K562 (cell line): Measurements from ENCODE around the gene RPTOR. TPM values are rescaled to one million over a fixed set of nuclear protein-coding genes. Genes with fewer than 3 reads are reported as not detected.

Source experiments
- ATAC-seq: fragments of 200-7000 bp; cut with Tn5 transposase; 3 replicates; pipeline ENCODE4 v1.9.1; 2020; ENCODE audit warnings: moderate library complexity
- BruUV-seq: library from RNA; stranded (reverse); fragments of 400-500 nt; replicated peaks from 2 replicates; lab custom pipeline; 2021; lab: Mats Ljungman, UMichigan
- CTCF ChIA-PET: fragments of 300-600 bp; formaldehyde crosslinking; extraction: SDS; loops from one replicate; lab custom pipeline; 2021; ENCODE audit warnings: low intra/inter-chr PET ratio; lab: Yijun Ruan, JAX
- POLR2A ChIA-PET: fragments of 300-600, 350-650 bp; sonication (Branson Sonifier 250); formaldehyde crosslinking; extraction: SDS; loops from one replicate; lab custom pipeline; 2021; ENCODE audit warnings: antibody characterized with exemption, inconsistent platforms; lab: Yijun Ruan, JAX
- DNase-seq, 4 experiments: peaks; one replicate each; pipeline versions ENCODE4 v3.0.0 to v3.0.0-alpha.2; 2011 to 2018; ENCODE audit warnings: low spot score in 3 of 4, mixed read lengths in 3 of 4; ENCODE audit errors: extremely low read depth in 1 of 4
- FAIRE-seq: peaks from 2 replicates; lab custom pipeline; 2011; peaks lifted over from hg19 to GRCh38; lab: Jason Lieb, UNC
- H2AFZ ChIP-seq: 2 replicates; pipeline ENCODE4 v1.6.0; 2011; ENCODE audit warnings: low read depth, low read length, control low read depth, inconsistent platforms
- H3K27ac ChIP-seq: fragments of 200-600 bp; 3 replicates; pipeline ENCODE4 v1.8.0; 2011; ENCODE audit warnings: low read depth, mild to moderate bottlenecking, control low read depth, inconsistent platforms, low read length, moderate library complexity, mixed read lengths; ENCODE audit errors: extremely low read depth
- H3K27me3 ChIP-seq, 2 experiments: fragments of 300-600 bp in 1 of 2; 2 replicates in 1 of 2; 3 replicates in 1 of 2; pipeline versions ENCODE4 v1.6.0 to v1.8.0; 2011; ENCODE audit warnings: inconsistent platforms in 2 of 2, low read length in 2 of 2, mild to moderate bottlenecking in 1 of 2, mixed read lengths in 1 of 2, moderate library complexity in 1 of 2; ENCODE audit not compliant: control insufficient read depth in 2 of 2, insufficient read depth in 2 of 2
- H3K36me3 ChIP-seq: fragments of 300-600 bp; 3 replicates; pipeline ENCODE4 v1.8.0; 2011; ENCODE audit warnings: mild to moderate bottlenecking, low read length, inconsistent platforms; ENCODE audit not compliant: control insufficient read depth, insufficient read depth
- H3K4me1 ChIP-seq, 2 experiments: fragments of 200-600 bp in 1 of 2; replicated peaks in 1 of 2; 2 replicates in 1 of 2; 3 replicates in 1 of 2; pipeline versions ENCODE4 v1.5.1 to v1.8.0; 2011; ENCODE audit warnings: inconsistent platforms in 2 of 2, low read length in 2 of 2, mild to moderate bottlenecking in 1 of 2, mixed read lengths in 1 of 2, moderate library complexity in 1 of 2; ENCODE audit not compliant: control insufficient read depth in 2 of 2, insufficient read depth in 2 of 2
- H3K4me2 ChIP-seq: 2 replicates; pipeline ENCODE4 v1.6.1; 2011; ENCODE audit warnings: low read length, control low read depth, inconsistent platforms, mixed read lengths; ENCODE audit not compliant: insufficient read depth
- H3K4me3 ChIP-seq: fragments of 200-600 bp; sonication (generic), shearing (Covaris generic); 2 replicates; pipeline ENCODE4 v1.5.1; 2016; ENCODE audit warnings: control low read depth, inconsistent platforms
- H3K79me2 ChIP-seq: fragments of 200-600 bp; 3 replicates; pipeline ENCODE4 v1.8.0; 2011; ENCODE audit warnings: low read length, inconsistent platforms; ENCODE audit not compliant: control insufficient read depth, insufficient read depth
- H3K9ac ChIP-seq, 2 experiments: 2 replicates each; pipeline versions ENCODE4 v1.6.0 to v1.6.1; 2011; ENCODE audit warnings: low read depth in 2 of 2, low read length in 2 of 2, control low read depth in 1 of 2, inconsistent platforms in 1 of 2, mild to moderate bottlenecking in 1 of 2, mixed read lengths in 1 of 2; ENCODE audit not compliant: insufficient read depth in 1 of 2
- H3K9me1 ChIP-seq: one replicate; pipeline ENCODE4 v1.6.0; 2011; ENCODE audit warnings: inconsistent platforms, mild to moderate bottlenecking, low read length, moderate library complexity; ENCODE audit not compliant: control insufficient read depth, insufficient read depth
- H3K9me3 ChIP-seq: replicated peaks from 2 replicates; pipeline ENCODE4 v1.5.1; 2011; ENCODE audit warnings: low read depth, low read length, inconsistent platforms; ENCODE audit not compliant: control insufficient read depth, insufficient read depth
- H4K20me1 ChIP-seq: replicated peaks from 2 replicates; pipeline ENCODE4 v1.6.1; 2011; ENCODE audit warnings: low read length, inconsistent platforms, mixed read lengths; ENCODE audit not compliant: control insufficient read depth, insufficient read depth
- ADNP ChIP-seq: fragments of 200-800 bp; sonication (Bioruptor generic); IDR thresholded peaks from 2 replicates; pipeline ENCODE4 v1.6.1; 2016; ENCODE audit warnings: missing genetic modification characterization, missing compliant biosample characterization
- CBX1 ChIP-seq: sonication (generic); IDR thresholded peaks from 2 replicates; pipeline ENCODE4 v1.6.1; 2016; ENCODE audit warnings: antibody characterized with exemption, low read depth, mild to moderate bottlenecking
- CEBPZ ChIP-seq: fragments of 150-350 bp; IDR thresholded peaks from 2 replicates; pipeline ENCODE4 v1.6.1; 2014; ENCODE audit warnings: low read depth, mild to moderate bottlenecking, low read length, borderline replicate concordance
- E2F5 ChIP-seq: sonication (generic); formaldehyde crosslinking; IDR thresholded peaks from 2 replicates; pipeline ENCODE4 v1.8.0; 2022; ENCODE audit warnings: mild to moderate bottlenecking, missing genetic modification reagents
- PHTF2 ChIP-seq: fragments of 250-450 bp; sonication (Bioruptor Pico); IDR thresholded peaks from 2 replicates; pipeline ENCODE4 v1.5.0; 2021; ENCODE audit warnings: mild to moderate bottlenecking
- SRSF9 ChIP-seq: fragments of 200-400 bp; formaldehyde crosslinking; IDR thresholded peaks from 2 replicates; pipeline ENCODE4 v1.6.1; 2017; ENCODE audit warnings: low read depth, low read length, borderline replicate concordance
- YBX1 ChIP-seq: fragments of 450-650 bp; IDR thresholded peaks from 2 replicates; pipeline ENCODE4 v1.7.1; 2016; ENCODE audit warnings: mild to moderate bottlenecking
- ZNF584 ChIP-seq: fragments of 200-800 bp; sonication (Bioruptor generic); IDR thresholded peaks from 2 replicates; pipeline ENCODE4 v1.6.1; 2016; ENCODE audit warnings: low read depth, mild to moderate bottlenecking, missing genetic modification characterization, missing compliant biosample characterization
- ZNF655 ChIP-seq: fragments of 250-450 bp; sonication (Bioruptor Pico); IDR thresholded peaks from 2 replicates; pipeline ENCODE4 v1.5.0; 2021
- WGBS: fragments of 100-300 bp; shearing (Covaris generic); methylation state at CpG from one replicate; pipeline ENCODE4 v1.1.6; 2016; ENCODE audit warnings: low coverage, mixed read lengths; ENCODE audit not compliant: insufficient coverage; ENCODE audit errors: missing lambda C conversion rate; 5-methylcytosine and 5-hydroxymethylcytosine counted together
- in situ Hi-C: fragments of 300-500 bp; cut with MboI; formaldehyde crosslinking; loops from 4 replicates; pipeline ENCODE4 v1.15.0; 2018; ENCODE audit warnings: inconsistent platforms, mixed read lengths
- intact Hi-C: fragments of 100-400 bp; cut with micrococcal nuclease; formaldehyde crosslinking; loops from 2 replicates; pipeline ENCODE4 v1.14.2; 2022
- polyA plus RNA-seq, 8 experiments: library from polyadenylated mRNA; depleted of rRNA in 4 of 8; stranded (reverse) in 5 of 8; unstranded in 3 of 8; fragments of >200 nt; fragmentation: Nextera tagmentation in 2 of 8; fragmentation: Illumina TruSeq in 1 of 8; extraction: Ambion mirVana in 2 of 8; extraction: Trizol in 1 of 8; gene quantifications; 2 replicates each; pipeline versions ENCODE4 v1.2.1 to v1.2.3, GENCODE V29; 2011 to 2014; ENCODE audit warnings: inconsistent platforms in 1 of 8, missing spikeins in 1 of 8
- total RNA-seq, 7 experiments: library from RNA; depleted of rRNA in 6 of 7; stranded (reverse); fragments of >200 nt in 6 of 7; fragmentation: Illumina TruSeq in 2 of 7; extraction: Trizol in 2 of 7; gene quantifications; 2 replicates each; pipeline versions ENCODE4 v1.2.1 to v1.2.3, GENCODE V29; 2011 to 2021; ENCODE audit warnings: low replicate concordance in 1 of 7
- TF ChIP-seq, protein P1 (sequence below): fragments of 450-650 bp; IDR thresholded peaks from 2 replicates; pipeline ENCODE4 v1.7.1; 2018; ENCODE audit warnings: mild to moderate bottlenecking, low read depth; ENCODE audit not compliant: partially characterized antibody
- TF ChIP-seq, protein P2 (sequence below): fragments of 250-450 bp; sonication (Bioruptor Pico); IDR thresholded peaks from 2 replicates; pipeline ENCODE4 v1.5.0; 2020; ENCODE audit warnings: mild to moderate bottlenecking, borderline replicate concordance

RPTOR gene
- total and polyA plus RNA-seq, 9 of the 15 experiments (the other 6 are each of a cell fraction or from before 2014, with no cell fraction given) = 0.24 to 54.1 (median 10.2) TPM

DNA sequence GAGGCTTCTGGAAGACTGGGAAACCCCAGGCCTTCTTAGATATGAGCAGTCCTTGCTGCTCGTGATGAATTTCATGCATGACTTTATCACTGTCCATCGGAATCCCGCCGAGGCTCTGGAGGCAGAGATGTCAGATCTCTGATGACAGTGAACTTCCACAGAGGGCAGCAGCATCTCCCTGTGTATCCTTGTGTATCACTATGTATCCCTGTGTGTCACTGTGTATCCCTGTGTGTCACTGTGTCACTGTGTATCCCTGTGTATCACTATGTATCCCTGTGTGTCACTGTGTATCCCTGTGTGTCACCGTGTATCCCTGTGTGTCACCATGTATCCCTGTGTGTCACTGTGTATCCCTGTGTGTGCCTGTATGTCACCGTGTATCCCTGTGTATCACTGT is 286.9 kb downstream of the RPTOR start:
- no peak overlapping the region for H3K4me2 ChIP-seq
- H3K9ac ChIP-seq = no peak overlapping the region
- peaks cover 16% of the 10 kb centered on the region for H3K36me3 ChIP-seq
- no peaks in the 10 kb centered on the region for H3K79me2 ChIP-seq
- FAIRE-seq (no peak), DNase-seq (no peak), ATAC-seq (no peak)
- in situ Hi-C loops (no loop called here), intact Hi-C loops (no loop called here)
- WGBS = 85% methylated on average over 6 of the region's 6 CpGs
- H3K4me1 ChIP-seq = peaks cover 14 to 35% of the 10 kb centered on the region in 2 experiments
- H4K20me1 ChIP-seq = no peaks in the 10 kb centered on the region; the same call in 1 of the 2 replicates
- BruUV-seq = no TSS peak
- H3K27ac ChIP-seq = no peak overlapping the region; the same call in 2 of the 3 replicates
- no peaks in the 10 kb centered on the region for H3K9me1 ChIP-seq
- H3K4me3 ChIP-seq = no peak overlapping the region
- POLR2A ChIA-PET = no interaction called here
- CTCF ChIA-PET = no interaction called here
- H3K9me3 ChIP-seq = peaks cover 6% of the 10 kb centered on the region; the same call in 1 of the 2 replicates
- H3K27me3 ChIP-seq = no peaks in the 10 kb centered on the region
- no peak overlapping the region for H2AFZ ChIP-seq
- TF ChIP-seq SRSF9 (no peak), CBX1 (no peak), ZNF584 (CRISPR knock-in tag) (no peak), CEBPZ (no peak), PHTF2 (no peak), ZNF655 (CRISPR knock-in tag) (no peak), E2F5 (no peak), ADNP (tag) (no peak), YBX1 (no peak)
- TF ChIP-seq, protein P1, sequence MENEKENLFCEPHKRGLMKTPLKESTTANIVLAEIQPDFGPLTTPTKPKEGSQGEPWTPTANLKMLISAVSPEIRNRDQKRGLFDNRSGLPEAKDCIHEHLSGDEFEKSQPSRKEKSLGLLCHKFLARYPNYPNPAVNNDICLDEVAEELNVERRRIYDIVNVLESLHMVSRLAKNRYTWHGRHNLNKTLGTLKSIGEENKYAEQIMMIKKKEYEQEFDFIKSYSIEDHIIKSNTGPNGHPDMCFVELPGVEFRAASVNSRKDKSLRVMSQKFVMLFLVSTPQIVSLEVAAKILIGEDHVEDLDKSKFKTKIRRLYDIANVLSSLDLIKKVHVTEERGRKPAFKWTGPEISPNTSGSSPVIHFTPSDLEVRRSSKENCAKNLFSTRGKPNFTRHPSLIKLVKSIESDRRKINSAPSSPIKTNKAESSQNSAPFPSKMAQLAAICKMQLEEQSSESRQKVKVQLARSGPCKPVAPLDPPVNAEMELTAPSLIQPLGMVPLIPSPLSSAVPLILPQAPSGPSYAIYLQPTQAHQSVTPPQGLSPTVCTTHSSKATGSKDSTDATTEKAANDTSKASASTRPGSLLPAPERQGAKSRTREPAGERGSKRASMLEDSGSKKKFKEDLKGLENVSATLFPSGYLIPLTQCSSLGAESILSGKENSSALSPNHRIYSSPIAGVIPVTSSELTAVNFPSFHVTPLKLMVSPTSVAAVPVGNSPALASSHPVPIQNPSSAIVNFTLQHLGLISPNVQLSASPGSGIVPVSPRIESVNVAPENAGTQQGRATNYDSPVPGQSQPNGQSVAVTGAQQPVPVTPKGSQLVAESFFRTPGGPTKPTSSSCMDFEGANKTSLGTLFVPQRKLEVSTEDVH = no peak
- TF ChIP-seq, protein P2, sequence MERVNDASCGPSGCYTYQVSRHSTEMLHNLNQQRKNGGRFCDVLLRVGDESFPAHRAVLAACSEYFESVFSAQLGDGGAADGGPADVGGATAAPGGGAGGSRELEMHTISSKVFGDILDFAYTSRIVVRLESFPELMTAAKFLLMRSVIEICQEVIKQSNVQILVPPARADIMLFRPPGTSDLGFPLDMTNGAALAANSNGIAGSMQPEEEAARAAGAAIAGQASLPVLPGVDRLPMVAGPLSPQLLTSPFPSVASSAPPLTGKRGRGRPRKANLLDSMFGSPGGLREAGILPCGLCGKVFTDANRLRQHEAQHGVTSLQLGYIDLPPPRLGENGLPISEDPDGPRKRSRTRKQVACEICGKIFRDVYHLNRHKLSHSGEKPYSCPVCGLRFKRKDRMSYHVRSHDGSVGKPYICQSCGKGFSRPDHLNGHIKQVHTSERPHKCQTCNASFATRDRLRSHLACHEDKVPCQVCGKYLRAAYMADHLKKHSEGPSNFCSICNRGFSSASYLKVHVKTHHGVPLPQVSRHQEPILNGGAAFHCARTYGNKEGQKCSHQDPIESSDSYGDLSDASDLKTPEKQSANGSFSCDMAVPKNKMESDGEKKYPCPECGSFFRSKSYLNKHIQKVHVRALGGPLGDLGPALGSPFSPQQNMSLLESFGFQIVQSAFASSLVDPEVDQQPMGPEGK (CRISPR knock-in tag) = no peak
